NB4 (cell line): Measurements from ENCODE around the gene THRAP3.
A peak's percentile ranks its signal among the peaks of the same experiment; 100 is the strongest.

Experiments used
- DNase-seq: peaks from one replicate; pipeline ENCODE4 v3.0.0; 2010; ENCODE audit warnings: low read depth
- H3K4me3 ChIP-seq: one replicate; pipeline ENCODE4 v1.5.1; 2011; ENCODE audit warnings: mild to moderate bottlenecking, low read depth, low read length, moderate library complexity
- CTCF ChIP-seq: IDR thresholded peaks from one replicate; pipeline ENCODE4 v1.5.1; 2012; ENCODE audit warnings: low read depth, low read length
- MYC ChIP-seq: IDR thresholded peaks from 2 replicates; pipeline ENCODE4 v1.6.1; 2011; ENCODE audit warnings: low read depth, low read length
- POLR2A ChIP-seq: IDR thresholded peaks from 2 replicates; pipeline ENCODE4 v1.6.1; 2011; ENCODE audit warnings: mild to moderate bottlenecking; ENCODE audit not compliant: insufficient read length; ENCODE audit errors: extremely low read depth
- TF ChIP-seq, protein P1 (sequence below): IDR thresholded peaks from 2 replicates; pipeline ENCODE4 v1.6.1; 2011; ENCODE audit warnings: low read depth, low read length

Gene THRAP3

GRCh38 chr1:36207339-36207738 is 16.9 kb upstream of the THRAP3 start:
- no peak for DNase-seq
- no peak overlapping the region for H3K4me3 ChIP-seq
- TF ChIP-seq POLR2A, result no peak
- TF ChIP-seq, protein P1, sequence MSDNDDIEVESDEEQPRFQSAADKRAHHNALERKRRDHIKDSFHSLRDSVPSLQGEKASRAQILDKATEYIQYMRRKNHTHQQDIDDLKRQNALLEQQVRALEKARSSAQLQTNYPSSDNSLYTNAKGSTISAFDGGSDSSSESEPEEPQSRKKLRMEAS, result no peak
- no peak for TF ChIP-seq CTCF
- no peak for TF ChIP-seq MYC

- TF ChIP-seq MYC, result peak; percentile 39; the same call in 1 of the 2 replicates
- peak; percentile 50 for TF ChIP-seq CTCF
- TF ChIP-seq, protein P1, result no peak
- no peak for TF ChIP-seq POLR2A
- DNase-seq, result peak; percentile 97
- no peak overlapping the region for H3K4me3 ChIP-seq
Observed at GRCh38 chr1:36208978-36209703, 15.1 kb upstream of the THRAP3 start.

DNA sequence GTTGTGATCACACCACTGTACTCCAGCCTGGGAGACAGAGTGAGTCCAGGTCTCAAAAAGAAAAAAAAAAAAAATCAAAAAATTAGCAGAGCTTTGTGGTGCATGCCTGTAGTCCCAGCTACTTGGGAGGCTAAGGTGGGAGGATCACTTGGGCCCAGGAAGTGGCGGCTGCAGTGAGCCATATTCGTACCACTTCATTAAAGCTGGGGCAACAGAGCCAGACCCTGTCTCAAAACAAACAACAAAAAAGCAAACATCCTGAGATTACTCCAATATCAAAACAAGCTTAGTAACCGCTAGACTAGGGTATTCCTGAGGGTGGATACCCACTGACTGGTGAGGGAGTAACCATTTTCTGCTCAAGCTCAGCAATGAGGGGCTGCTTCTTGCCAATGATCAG is 12.9 kb upstream of the THRAP3 start:
- TF ChIP-seq MYC, result no peak
- no peak for TF ChIP-seq CTCF
- TF ChIP-seq, protein P1, result no peak
- no peak for TF ChIP-seq POLR2A
- no peak overlapping the region for H3K4me3 ChIP-seq
- no peak for DNase-seq

GRCh38 chr1:36211841-36212240 is 12.4 kb upstream of the THRAP3 start:
- TF ChIP-seq POLR2A, result no peak
- TF ChIP-seq, protein P1, result no peak
- TF ChIP-seq CTCF, result no peak
- no peak for DNase-seq
- H3K4me3 ChIP-seq, result no peak overlapping the region

GRCh38 chr1:36212782-36213181 is 11.5 kb upstream of the THRAP3 start:
- peak; percentile 44 for DNase-seq

More at GRCh38 chr1:36212782-36213181, 11.5 kb upstream of the THRAP3 start:
- no peak overlapping the region for H3K4me3 ChIP-seq
- TF ChIP-seq CTCF (no peak), POLR2A (no peak), MYC (no peak)
- TF ChIP-seq, protein P1, result no peak
